ENCODE results near the gene WIPF3.

The WIPF3 gene

GRCh38 chr7:29818308-29818707 is 12.0 kb downstream of the WIPF3 start:
- no peak for TF ChIP-seq CTCF (conservative IDR thresholded peaks at IDR 0.05; ENCODE audit: low read length)
- H3K4me3 ChIP-seq (ENCODE audit: low read length), result no peak overlapping the region
- no peak for DNase-seq (ENCODE audit: low read depth)

- no peak overlapping the region for H3K4me3 ChIP-seq (ENCODE audit: low read length)
- no peak for DNase-seq (ENCODE audit: low read depth)
- TF ChIP-seq CTCF (conservative IDR thresholded peaks at IDR 0.05; ENCODE audit: low read length), result no peak
These were observed 19.6 kb downstream of the WIPF3 start for GRCh38 chr7:29825775-29826529.

GRCh38 chr7:29826530-29826822 is 20.2 kb downstream of the WIPF3 start:
- no peak for DNase-seq (ENCODE audit: low read depth)
- TF ChIP-seq CTCF (conservative IDR thresholded peaks at IDR 0.05; ENCODE audit: low read length), result no peak
- no peak overlapping the region for H3K4me3 ChIP-seq (ENCODE audit: low read length)

GRCh38 chr7:29826904-29827303 is 20.6 kb downstream of the WIPF3 start:
- DNase-seq (ENCODE audit: low read depth), result no peak
- H3K4me3 ChIP-seq (ENCODE audit: low read length), result no peak overlapping the region
- no peak for TF ChIP-seq CTCF (conservative IDR thresholded peaks at IDR 0.05; ENCODE audit: low read length)

- DNase-seq (ENCODE audit: low read depth), result no peak
- TF ChIP-seq CTCF (conservative IDR thresholded peaks at IDR 0.05; ENCODE audit: low read length), result no peak
- H3K4me3 ChIP-seq (ENCODE audit: low read length), result no peak overlapping the region
These were observed 25.4 kb downstream of the WIPF3 start for GRCh38 chr7:29831705-29832104.

GRCh38 chr7:29833929-29834328 is 27.6 kb downstream of the WIPF3 start:
- TF ChIP-seq CTCF (conservative IDR thresholded peaks at IDR 0.05; ENCODE audit: low read length), result no peak
- no peak for DNase-seq (ENCODE audit: low read depth)
- no peak overlapping the region for H3K4me3 ChIP-seq (ENCODE audit: low read length)

GRCh38 chr7:29835718-29836117 is 29.4 kb downstream of the WIPF3 start:
- no peak overlapping the region for H3K4me3 ChIP-seq (ENCODE audit: low read length)
- no peak for DNase-seq (ENCODE audit: low read depth)
- TF ChIP-seq CTCF (conservative IDR thresholded peaks at IDR 0.05; ENCODE audit: low read length), result no peak
